GM12878 (cell line): Measurements from ENCODE around the gene SPSB2. TPM values are rescaled to one million over a fixed set of nuclear protein-coding genes. Genes with fewer than 3 reads are reported as not detected.

Experiments
- ATAC-seq: fragments of 200-7000 bp; cut with Tn5 transposase; 3 replicates; pipeline ENCODE4 v1.9.1; 2020; ENCODE audit warnings: mild to moderate bottlenecking, moderate library complexity
- BruUV-seq: library from RNA; stranded (reverse); fragments of 400-500 nt; replicated peaks from 2 replicates; lab custom pipeline; 2021; lab: Mats Ljungman, UMichigan
- CTCF ChIA-PET: fragments of 300-600 bp; sonication (Branson Sonifier 250); formaldehyde crosslinking; extraction: SDS; loops from one replicate; lab custom pipeline; 2021; ENCODE audit warnings: inconsistent platforms; lab: Yijun Ruan, JAX
- POLR2A ChIA-PET: fragments of 350-600 bp; formaldehyde crosslinking; extraction: SDS; loops from one replicate; lab custom pipeline; 2021; ENCODE audit warnings: inconsistent platforms; lab: Charles Lee
- RAD21 ChIA-PET: fragments of 300-600 bp; sonication (Branson Sonifier 250); formaldehyde crosslinking; loops from one replicate; lab custom pipeline; 2023; ENCODE audit warnings: antibody characterized with exemption; ENCODE audit not compliant: unreplicated experiment; lab: Charles Lee
- SMC1A ChIA-PET: fragments of 300-600 bp; sonication (Branson Sonifier 250); formaldehyde crosslinking; loops from one replicate; lab custom pipeline; 2023; ENCODE audit not compliant: unreplicated experiment, uncharacterized antibody; lab: Charles Lee
- DNase-seq: peaks from one replicate; pipeline ENCODE4 v3.0.0-alpha.2; 2011; ENCODE audit warnings: low read depth, low spot score
- FAIRE-seq: peaks from 3 replicates; lab custom pipeline; 2011; peaks lifted over from hg19 to GRCh38; lab: Jason Lieb, UNC
- H2AFZ ChIP-seq: 2 replicates; pipeline ENCODE4 v1.6.0; 2011; ENCODE audit warnings: low read depth, low read length, control low read depth; ENCODE audit not compliant: control insufficient read depth
- H3K27ac ChIP-seq: 2 replicates; pipeline ENCODE4 v1.5.1; 2011; ENCODE audit warnings: control low read depth; ENCODE audit not compliant: control insufficient read depth, insufficient read depth
- H3K27me3 ChIP-seq, 2 experiments: replicated peaks in 1 of 2; 2 replicates each; pipeline versions ENCODE4 v1.6.0 to v1.6.1; 2011; ENCODE audit warnings: low read length in 1 of 2; ENCODE audit not compliant: control insufficient read depth in 2 of 2, insufficient read depth in 2 of 2
- H3K36me3 ChIP-seq, 2 experiments: 2 replicates each; pipeline ENCODE4 v1.5.1; 2011; ENCODE audit warnings: low read length in 1 of 2; ENCODE audit not compliant: control insufficient read depth in 2 of 2, insufficient read depth in 2 of 2
- H3K4me1 ChIP-seq: 2 replicates; pipeline ENCODE4 v1.6.1; 2011; ENCODE audit warnings: mild to moderate bottlenecking, low read length, moderate library complexity, mixed read lengths; ENCODE audit not compliant: control insufficient read depth, insufficient read depth
- H3K4me2 ChIP-seq: 2 replicates; pipeline ENCODE4 v1.6.0; 2011; ENCODE audit warnings: control low read depth; ENCODE audit not compliant: control insufficient read depth, insufficient read depth
- H3K4me3 ChIP-seq: fragments of 200-600 bp; sonication (generic); 2 replicates; pipeline ENCODE4 v1.5.1; 2016
- H3K79me2 ChIP-seq: 2 replicates; pipeline ENCODE4 v1.6.0; 2011; ENCODE audit warnings: low read length; ENCODE audit not compliant: control insufficient read depth, insufficient read depth
- H3K9ac ChIP-seq: 2 replicates; pipeline ENCODE4 v1.8.0; 2011; ENCODE audit warnings: low read length, control low read depth, mixed read lengths; ENCODE audit not compliant: control insufficient read depth, insufficient read depth
- H3K9me3 ChIP-seq: replicated peaks from 3 replicates; pipeline ENCODE4 v1.5.1; 2011; ENCODE audit warnings: mild to moderate bottlenecking, low read length; ENCODE audit not compliant: control insufficient read depth, insufficient read depth
- H4K20me1 ChIP-seq: 2 replicates; pipeline ENCODE4 v1.6.0; 2011; ENCODE audit not compliant: control insufficient read depth, insufficient read depth
- BCL11A ChIP-seq: IDR thresholded peaks from 2 replicates; pipeline ENCODE4 v1.6.1; 2011; ENCODE audit warnings: low read depth, low read length
- BCLAF1 ChIP-seq: fragments of 450-650 bp; IDR thresholded peaks from 2 replicates; pipeline ENCODE4 v1.6.1; 2017; ENCODE audit warnings: antibody characterized with exemption, mild to moderate bottlenecking, moderate library complexity
- CEBPB ChIP-seq, 2 experiments: fragments of 150-350 bp in 1 of 2; IDR thresholded peaks; 2 replicates each; pipeline ENCODE4 v1.6.1; 2012 to 2014; ENCODE audit warnings: low read depth in 2 of 2, low read length in 2 of 2, borderline replicate concordance in 1 of 2, inconsistent platforms in 1 of 2
- CHD4 ChIP-seq: fragments of 200-600 bp; sonication (generic); IDR thresholded peaks from 2 replicates; pipeline ENCODE4 v1.6.1; 2016; ENCODE audit warnings: mild to moderate bottlenecking
- CREB1 ChIP-seq: IDR thresholded peaks from 2 replicates; pipeline ENCODE4 v1.6.1; 2012; ENCODE audit warnings: low read depth, mild to moderate bottlenecking, inconsistent platforms
- DPF2 ChIP-seq: fragments of 450-650 bp; IDR thresholded peaks from 2 replicates; pipeline ENCODE4 v1.6.1; 2017; ENCODE audit warnings: mild to moderate bottlenecking
- EED ChIP-seq: sonication (generic); IDR thresholded peaks from 2 replicates; pipeline ENCODE4 v1.6.1; 2016; ENCODE audit warnings: antibody characterized with exemption, low read depth
- EGR1 ChIP-seq, 2 experiments: IDR thresholded peaks; 1 replicate in 1 of 2; 2 replicates in 1 of 2; pipeline ENCODE4 v1.6.1; 2011 to 2012; ENCODE audit warnings: low read depth in 2 of 2, low read length in 2 of 2, borderline replicate concordance in 1 of 2, mild to moderate bottlenecking in 1 of 2, moderate library complexity in 1 of 2
- HCFC1 ChIP-seq: fragments of 150-350 bp; IDR thresholded peaks from 2 replicates; pipeline ENCODE4 v1.6.1; 2014; ENCODE audit warnings: low read length
- KAT2A ChIP-seq: conservative IDR thresholded peaks from 2 replicates; pipeline ENCODE4 v1.6.1; 2011; ENCODE audit warnings: low read depth, low read length; ENCODE audit not compliant: control insufficient read depth
- MTA2 ChIP-seq: fragments of 450-650 bp; IDR thresholded peaks from 2 replicates; pipeline ENCODE4 v1.6.1; 2016; ENCODE audit warnings: low read depth, mild to moderate bottlenecking, moderate library complexity
- PML ChIP-seq: IDR thresholded peaks from 2 replicates; pipeline ENCODE4 v1.6.1; 2012; ENCODE audit warnings: low read length, inconsistent platforms
- SREBF1 ChIP-seq: IDR thresholded peaks from 2 replicates; pipeline ENCODE4 v1.6.1; 2012; ENCODE audit warnings: mild to moderate bottlenecking, low read length
- SRF ChIP-seq, 2 experiments: IDR thresholded peaks; 2 replicates each; pipeline ENCODE4 v1.6.1; 2011; ENCODE audit warnings: low read depth in 2 of 2, low read length in 2 of 2, mild to moderate bottlenecking in 1 of 2, moderate library complexity in 1 of 2
- YY1 ChIP-seq: IDR thresholded peaks from 2 replicates; pipeline ENCODE4 v1.6.1; 2011; ENCODE audit warnings: low read depth, mild to moderate bottlenecking, low read length
- WGBS: methylation state at CpG from one replicate; pipeline ENCODE4 v1.1.6; 2016; ENCODE audit warnings: low lambda C conversion rate; ENCODE audit not compliant: insufficient replicate concordance, insufficient coverage; ENCODE audit errors: missing lambda C conversion rate; 5-methylcytosine and 5-hydroxymethylcytosine counted together
- in situ Hi-C: fragments of 300-500 bp; cut with MboI; formaldehyde crosslinking; loops from 9 replicates; pipeline ENCODE4 v1.14.3; 2018; ENCODE audit warnings: mixed read lengths
- intact Hi-C: fragments of 100-400 bp; cut with micrococcal nuclease; formaldehyde crosslinking; loops from one replicate; pipeline ENCODE4 v1.14.2; 2022; ENCODE audit not compliant: unreplicated experiment
- polyA plus RNA-seq, 11 experiments: library from polyadenylated mRNA; depleted of rRNA in 4 of 11; unstranded in 6 of 11; stranded (reverse) in 5 of 11; fragments of >200 nt; fragmentation: Nextera tagmentation in 4 of 11; fragmentation: Illumina TruSeq in 1 of 11; extraction: Ambion mirVana in 4 of 11; extraction: Trizol in 1 of 11; gene quantifications; 1 replicate in 1 of 11; 2 replicates in 10 of 11; pipeline versions ENCODE4 v1.2.1 to v1.2.3, GENCODE V29; 2011 to 2016; ENCODE audit warnings: inconsistent platforms in 2 of 11, missing spikeins in 2 of 11, low read depth in 1 of 11
- total RNA-seq, 4 experiments: library from RNA; depleted of rRNA in 3 of 4; stranded (reverse); fragments of >200 nt in 3 of 4; fragmentation: Illumina TruSeq in 1 of 4; extraction: Trizol in 1 of 4; gene quantifications; 2 replicates each; pipeline versions ENCODE4 v1.2.1 to v1.2.3, GENCODE V29; 2013 to 2021
- TF ChIP-seq, protein P1 (sequence below): fragments of 450-650 bp; IDR thresholded peaks from 2 replicates; pipeline ENCODE4 v1.6.1; 2016; ENCODE audit warnings: mild to moderate bottlenecking

SPSB2 gene
- total and polyA plus RNA-seq, 10 of the 15 experiments (the other 5 are each of a cell fraction or from before 2014, with no cell fraction given), result 0.08 to 5.6 (median 2.7) TPM

DNA sequence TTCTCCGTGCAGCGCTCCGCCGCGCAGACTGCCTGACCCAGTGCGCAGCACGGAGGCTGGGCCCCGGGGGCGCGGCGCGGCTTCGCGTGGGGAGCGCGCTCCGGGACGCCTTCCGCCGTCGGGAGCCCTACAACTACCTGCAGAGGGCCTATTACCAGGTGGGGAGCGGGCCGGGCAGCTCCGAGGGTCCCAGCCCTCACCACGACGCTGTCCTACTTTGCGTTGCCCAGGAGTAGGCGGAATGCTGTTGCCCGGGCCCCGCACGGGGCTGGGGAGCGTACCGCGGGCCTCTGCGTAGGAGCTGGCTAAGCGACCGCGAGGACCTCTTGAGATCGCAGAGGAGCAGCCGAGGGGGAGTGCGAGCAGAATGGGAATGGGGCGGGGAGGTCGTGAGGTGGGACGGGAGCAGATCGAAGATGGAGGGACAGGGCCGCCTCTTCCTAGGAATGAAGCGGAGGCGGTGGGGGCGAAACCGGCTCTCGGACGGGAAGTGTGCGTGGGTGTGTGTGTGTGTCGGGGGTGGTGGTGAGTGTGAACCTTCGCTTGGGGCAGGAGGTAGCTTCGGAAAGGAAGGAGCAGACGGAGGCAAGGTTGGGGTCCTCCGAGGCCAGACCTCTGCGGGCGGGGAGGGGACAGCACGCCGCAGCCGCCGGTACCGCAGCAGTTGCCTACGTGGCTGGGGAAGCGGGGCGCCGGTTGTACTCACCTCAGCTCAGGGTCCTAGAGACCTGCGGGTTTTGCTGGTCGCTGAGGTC is 44.1 kb downstream of the SPSB2 start:
- no peaks in the 10 kb centered on the region for H3K79me2 ChIP-seq
- ChIA-PET RAD21 (interaction anchor here (0.7 to 3.0 kb wide), 4 partner anchors 23 to 76 kb away, joined by 3 to 14 read pairs (median 3); partner anchors contain the start of genes MLF2 and USP5), POLR2A (interaction anchor here (0.5 to 1.4 kb wide), 5 partner anchors 10 to 201 kb away, joined by 3 to 4 read pairs (median 3); no protein-coding TSS in a partner anchor), CTCF (interaction anchor here (1.2 to 2.3 kb wide), 3 partner anchors 19 to 76 kb away, joined by 5 to 14 read pairs (median 9); partner anchors contain the start of genes MLF2 and SPSB2), SMC1A (interaction anchor here (0.6 kb wide), 1 partner anchor 94 kb away, joined by 3 read pairs; no protein-coding TSS in a partner anchor)
- peak overlapping the region; percentile 74; the same call in 1 of the 2 replicates for H3K4me3 ChIP-seq
- ATAC-seq, result peak; percentile 55
- in situ Hi-C loops, result loop anchor here (5.0 kb wide), 1 partner anchor 77 kb away; the partner anchor contains the start of gene MLF2
- no peaks in the 10 kb centered on the region for H3K36me3 ChIP-seq
- WGBS, result 3% methylated on average over 70 of the region's 71 CpGs
- no TSS peak for BruUV-seq
- no peaks in the 10 kb centered on the region for H3K9me3 ChIP-seq
- FAIRE-seq, result no peak
- H3K27ac ChIP-seq, result no peak overlapping the region
- peaks cover 23 to 24% of the 10 kb centered on the region in 2 experiments for H3K27me3 ChIP-seq
- H4K20me1 ChIP-seq, result no peaks in the 10 kb centered on the region
- no peak for DNase-seq
- intact Hi-C loops, result loop anchor here (5.0 kb wide), 1 partner anchor 92 kb away; no protein-coding TSS in a partner anchor
- H2AFZ ChIP-seq, result peak overlapping the region; percentile 68
- no peak overlapping the region for H3K9ac ChIP-seq
- peaks cover 4% of the 10 kb centered on the region for H3K4me1 ChIP-seq
- peak overlapping the region; percentile 95 for H3K4me2 ChIP-seq
- TF ChIP-seq, protein P1, sequence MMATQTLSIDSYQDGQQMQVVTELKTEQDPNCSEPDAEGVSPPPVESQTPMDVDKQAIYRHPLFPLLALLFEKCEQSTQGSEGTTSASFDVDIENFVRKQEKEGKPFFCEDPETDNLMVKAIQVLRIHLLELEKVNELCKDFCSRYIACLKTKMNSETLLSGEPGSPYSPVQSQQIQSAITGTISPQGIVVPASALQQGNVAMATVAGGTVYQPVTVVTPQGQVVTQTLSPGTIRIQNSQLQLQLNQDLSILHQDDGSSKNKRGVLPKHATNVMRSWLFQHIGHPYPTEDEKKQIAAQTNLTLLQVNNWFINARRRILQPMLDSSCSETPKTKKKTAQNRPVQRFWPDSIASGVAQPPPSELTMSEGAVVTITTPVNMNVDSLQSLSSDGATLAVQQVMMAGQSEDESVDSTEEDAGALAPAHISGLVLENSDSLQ, result 0 out of 2 replicates have a peak, but pooled peaks have one; percentile 10
- TF ChIP-seq BCLAF1, result no peak
- TF ChIP-seq BCL11A, result no peak
- TF ChIP-seq CHD4, result no peak
- no peak for TF ChIP-seq CREB1
- TF ChIP-seq DPF2, result peak; percentile 25
- TF ChIP-seq SREBF1, result no peak
- no peak for TF ChIP-seq KAT2A
- TF ChIP-seq SRF (IDR thresholded peaks at IDR 0.05; ENCODE audit: low read depth in 2 of 2, low read length in 2 of 2), result no peak
- no peak for TF ChIP-seq EED
- no peak for TF ChIP-seq CEBPB (IDR thresholded peaks at IDR 0.05; ENCODE audit: borderline replicate concordance in 1 of 2, low read depth in 2 of 2, low read length in 2 of 2)
- no peak for TF ChIP-seq PML
- no peak for TF ChIP-seq YY1
- TF ChIP-seq HCFC1, result no peak
- TF ChIP-seq MTA2, result peak; percentile 22; the same call in 1 of the 2 replicates
- TF ChIP-seq EGR1 (IDR thresholded peaks at IDR 0.05; ENCODE audit: borderline replicate concordance in 1 of 2, low read depth in 2 of 2, low read length in 2 of 2), result peak; percentile 53 to 81
